IPS DF 4.7 (cell line): ENCODE data around the gene MNT.

Source experiments
- DNase-seq: peaks from one replicate; pipeline ENCODE4 v3.0.0-alpha.2; 2013; ENCODE audit warnings: low spot score; ENCODE audit errors: extremely low read depth

MNT gene

DNA sequence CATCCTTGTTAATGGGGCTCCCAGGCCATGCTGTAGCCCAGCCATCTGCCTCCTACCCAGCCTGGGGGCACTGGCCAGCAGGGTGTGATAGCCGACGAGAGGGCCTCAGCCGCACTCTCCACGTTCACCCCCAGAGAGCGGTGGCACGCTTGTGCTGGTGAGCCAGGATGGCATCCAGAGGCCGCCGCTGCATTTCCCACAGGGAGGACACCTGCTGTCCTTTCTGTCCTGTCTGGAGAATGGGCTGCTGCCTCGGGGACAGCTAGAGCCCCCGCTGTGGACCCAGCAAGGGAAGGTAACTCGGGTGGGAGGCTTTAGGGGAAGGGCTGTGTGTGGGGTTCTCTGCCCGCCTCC lies 36.1 kb downstream of the MNT start:
- no peak for DNase-seq

DNA sequence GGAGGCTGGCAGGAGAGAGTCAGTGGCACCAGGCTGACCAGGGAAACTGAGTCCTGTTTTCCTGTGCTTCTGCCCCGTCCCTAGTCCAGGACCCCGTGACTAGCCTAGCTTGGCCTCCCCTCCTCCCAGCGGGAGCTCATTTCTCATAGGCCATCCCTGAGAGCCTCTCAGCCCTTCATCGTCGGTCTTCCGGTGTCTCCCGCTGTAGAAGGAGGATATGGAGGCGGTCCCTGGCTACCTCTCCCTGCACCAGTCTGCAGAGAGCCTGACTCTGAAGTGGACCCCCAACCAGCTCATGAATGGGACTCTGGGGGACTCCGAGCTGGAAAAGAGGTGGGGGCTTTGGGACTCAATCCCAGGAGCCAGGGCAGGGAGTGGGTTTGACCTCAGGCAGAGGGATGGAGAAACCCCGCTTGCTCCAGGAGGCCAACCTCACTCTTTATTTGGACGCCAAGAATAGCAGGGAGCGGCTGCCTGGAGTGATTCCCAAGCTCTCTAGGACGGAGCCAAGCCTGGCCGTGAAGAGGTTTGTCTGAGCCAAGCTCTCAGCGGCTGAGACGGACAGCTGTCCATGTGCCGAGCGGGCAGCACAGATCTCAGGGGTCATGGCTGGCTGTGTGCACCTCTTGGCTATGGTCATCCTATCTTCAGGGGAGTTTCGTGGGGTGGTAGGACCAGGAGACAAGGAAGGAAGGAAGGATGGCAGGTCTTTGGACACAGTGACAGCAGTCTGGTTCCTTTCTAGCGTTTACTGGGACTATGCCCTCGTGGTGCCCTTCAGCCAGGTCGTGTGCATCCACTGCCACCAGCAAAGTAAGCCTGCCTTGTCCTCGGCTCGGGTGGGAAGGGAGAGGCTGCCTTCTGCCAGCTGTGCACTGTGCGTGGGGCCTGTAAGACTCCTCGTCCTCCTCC lies 36.8 kb downstream of the MNT start:
- no peak for DNase-seq

DNA sequence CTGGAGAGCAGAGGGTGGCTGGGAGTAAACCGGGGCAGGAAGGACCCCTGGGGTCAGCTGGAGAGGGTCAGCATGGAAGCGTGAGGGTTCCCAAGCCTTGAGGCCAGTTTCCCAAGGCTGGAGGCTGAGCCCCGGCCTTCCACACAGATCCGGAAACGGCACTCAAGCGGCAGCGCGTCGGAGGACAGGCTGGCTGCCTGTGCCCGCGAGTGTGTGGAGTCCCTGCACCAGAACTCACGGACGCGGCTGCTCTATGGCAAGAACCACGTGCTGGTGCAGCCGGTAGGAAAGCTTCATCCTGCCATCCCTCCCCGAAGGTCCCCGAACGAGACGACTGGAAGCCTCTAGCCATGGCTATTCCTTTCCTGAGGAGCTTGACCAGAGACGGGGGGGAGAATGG lies 37.5 kb downstream of the MNT start:
- DNase-seq: no peak

DNA sequence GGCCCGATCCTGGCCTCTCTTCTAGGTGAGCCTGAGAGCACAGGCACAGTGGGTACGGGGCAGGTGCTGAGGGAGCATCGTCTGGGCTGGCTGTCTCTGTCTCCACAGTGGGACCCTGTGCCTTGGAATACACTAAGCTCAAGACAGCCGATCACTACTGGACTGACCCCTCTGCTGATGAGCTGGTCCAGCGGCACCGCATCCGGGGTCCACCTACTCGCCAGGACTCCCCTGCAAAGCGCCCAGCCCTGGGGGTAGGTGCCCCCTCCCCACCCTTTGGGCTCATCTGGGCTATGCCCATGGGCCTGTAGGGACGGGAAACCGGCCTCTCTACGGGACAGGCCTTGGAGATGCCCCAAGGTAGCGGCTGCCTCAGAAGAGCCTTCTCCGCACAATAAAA lies 38.0 kb downstream of the MNT start:
- DNase-seq: no peak

DNA sequence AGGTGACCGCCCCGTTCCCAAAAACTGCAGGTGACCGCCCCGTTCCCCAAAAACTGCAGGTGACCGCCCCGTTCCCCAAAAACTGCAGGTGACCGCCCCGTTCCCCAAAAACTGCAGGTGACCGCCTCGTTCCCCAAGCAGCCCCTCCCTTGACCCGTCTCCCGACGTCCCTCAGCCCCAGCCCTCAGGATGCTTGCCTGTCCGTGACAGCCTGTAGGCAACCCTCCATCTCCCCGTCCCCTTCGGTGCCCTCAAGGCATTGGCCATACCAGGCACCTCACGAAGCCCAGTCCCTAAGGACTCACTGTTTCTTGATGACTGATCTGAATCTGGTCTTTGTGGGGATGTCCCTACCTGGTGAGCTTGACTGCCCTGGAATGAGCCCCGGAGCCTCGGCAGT lies 38.4 kb downstream of the MNT start:
- no peak for DNase-seq

DNA sequence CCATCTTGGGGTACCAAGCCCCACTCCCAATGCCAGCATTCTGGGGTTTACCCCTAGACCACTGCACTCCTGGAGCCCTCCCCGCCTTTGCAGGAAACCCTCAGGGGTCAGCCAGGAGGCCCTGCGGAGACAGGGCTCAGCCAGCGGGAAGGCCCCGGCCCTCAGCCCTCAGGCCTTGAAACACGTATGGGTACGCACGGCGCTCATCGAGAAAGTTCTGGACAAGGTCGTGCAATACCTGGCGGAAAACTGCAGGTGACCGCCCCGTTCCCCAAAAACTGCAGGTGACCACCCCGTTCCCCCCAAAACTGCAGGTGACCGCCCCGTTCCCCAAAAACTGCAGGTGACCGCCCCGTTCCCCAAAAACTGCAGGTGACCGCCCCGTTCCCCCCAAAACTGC lies 38.8 kb downstream of the MNT start:
- DNase-seq: no peak

DNA sequence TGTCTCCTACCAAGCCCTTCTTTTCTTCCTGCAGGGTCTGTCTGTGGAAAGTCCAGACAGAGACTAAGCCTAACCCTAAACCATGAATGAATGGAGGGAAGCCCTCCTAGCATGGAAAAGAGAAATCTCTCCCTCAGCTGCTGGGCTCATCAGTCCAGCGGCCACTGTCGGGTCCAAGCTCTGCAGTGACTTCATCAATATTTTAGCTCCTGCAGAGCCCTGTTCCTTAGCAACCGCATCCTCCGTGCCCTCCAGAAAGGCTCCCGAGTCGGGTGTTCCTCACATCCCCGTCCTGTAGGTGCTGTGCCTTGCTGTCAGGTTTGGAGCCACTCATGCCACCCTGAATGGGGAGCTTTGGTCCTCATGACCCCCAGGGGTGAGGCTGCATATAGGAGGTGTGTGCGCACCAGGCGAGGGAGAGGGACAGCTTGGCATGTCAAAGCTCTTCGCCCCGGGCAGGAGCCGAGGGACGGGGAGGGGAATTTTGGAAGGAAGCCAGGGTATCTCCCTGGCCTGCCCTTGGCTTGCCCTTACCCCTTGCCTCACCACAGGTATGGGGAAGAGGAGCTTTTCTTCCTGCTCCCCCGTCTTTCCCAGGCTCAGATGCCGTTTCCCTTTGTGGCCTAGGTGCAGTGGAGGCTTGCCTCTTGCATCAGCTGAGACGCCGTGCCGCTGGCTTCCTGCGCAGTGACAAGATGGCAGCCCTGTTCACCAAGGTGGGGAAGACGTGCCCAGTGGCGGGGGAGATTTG lies 39.7 kb downstream of the MNT start:
- DNase-seq: no peak

DNA sequence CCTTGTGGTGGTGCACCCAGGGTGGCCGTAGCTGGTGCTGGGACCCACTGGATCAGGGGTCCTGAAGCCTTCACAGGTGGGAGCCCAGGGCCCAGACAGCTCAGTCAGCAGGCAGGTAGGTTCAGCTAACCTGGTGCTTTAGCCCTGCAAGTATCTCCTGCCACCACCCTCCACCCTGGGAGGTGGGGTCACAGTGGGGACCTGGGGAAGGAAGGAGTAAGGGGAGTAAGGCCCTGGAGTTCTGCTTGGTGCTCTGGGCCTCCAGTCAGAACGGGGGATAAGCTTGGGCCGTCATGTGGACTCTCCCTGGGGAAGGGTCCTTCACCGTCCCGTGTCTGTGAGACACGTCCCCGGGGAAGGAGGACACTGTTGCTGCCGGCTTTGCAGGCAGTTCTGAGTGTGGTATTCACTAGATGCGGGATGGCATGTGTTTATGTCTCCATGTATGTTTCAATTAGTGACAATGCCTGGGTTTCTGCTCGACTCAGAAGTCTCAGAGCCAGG lies 42.9 kb downstream of the MNT start:
- DNase-seq: no peak

DNA sequence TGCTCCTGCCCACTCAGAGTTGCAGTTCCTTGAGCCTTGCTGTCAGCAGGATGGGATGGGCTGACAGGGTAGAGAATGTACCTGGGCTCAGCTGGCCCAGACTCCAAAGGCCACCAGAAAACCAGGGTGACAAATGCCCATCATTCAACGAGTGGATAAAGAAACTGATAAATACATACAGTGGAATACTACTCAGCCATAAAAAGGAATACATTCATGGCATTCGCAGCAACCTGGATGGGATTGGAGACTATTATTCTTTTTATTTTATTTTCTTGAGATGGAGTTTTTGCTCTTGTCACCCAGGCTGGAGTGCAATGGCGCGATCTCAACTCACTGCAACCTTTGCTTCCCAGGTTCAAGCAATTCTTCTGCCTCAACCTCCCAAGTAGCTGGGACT lies 43.6 kb downstream of the MNT start:
- DNase-seq: no peak

DNA sequence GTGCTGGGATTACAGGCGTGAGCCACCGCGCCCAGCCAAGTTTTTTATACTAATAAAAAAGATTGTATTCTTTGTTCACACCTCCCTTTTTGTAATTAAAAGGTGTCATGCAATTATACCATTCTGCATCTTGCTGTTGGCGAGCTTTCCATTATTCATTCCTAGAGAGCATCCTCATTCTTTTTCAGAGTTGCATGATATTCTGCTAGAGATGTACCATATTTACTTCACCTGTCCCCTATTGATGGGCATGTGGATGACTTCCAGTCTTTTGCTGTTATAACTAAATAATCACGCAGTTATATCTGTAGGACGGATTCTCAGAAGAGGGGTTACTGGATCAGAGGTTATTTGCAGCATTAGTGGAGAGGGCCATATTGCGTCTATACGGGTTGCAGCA lies 46.5 kb downstream of the MNT start:
- no peak for DNase-seq

DNA sequence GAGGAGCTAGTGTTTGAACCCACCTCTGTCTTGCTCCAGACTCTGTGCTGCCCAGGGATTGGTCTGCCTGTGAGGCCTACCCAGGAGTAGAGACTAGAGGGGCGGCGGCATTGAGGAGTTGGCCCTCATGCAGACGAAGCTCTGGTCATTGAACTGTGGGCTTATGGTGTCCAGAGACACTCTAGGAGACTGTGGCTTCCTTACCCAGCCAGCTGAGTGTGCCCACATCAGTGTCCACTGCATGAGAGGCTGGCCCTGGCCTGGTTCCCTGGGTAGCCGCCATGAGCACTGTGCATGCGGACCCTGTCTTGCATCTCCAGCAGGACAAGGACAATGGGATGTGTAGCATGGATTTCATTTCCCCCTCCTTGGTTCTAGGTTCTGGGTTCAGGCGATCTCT lies 49.6 kb downstream of the MNT start:
- no peak for DNase-seq

DNA sequence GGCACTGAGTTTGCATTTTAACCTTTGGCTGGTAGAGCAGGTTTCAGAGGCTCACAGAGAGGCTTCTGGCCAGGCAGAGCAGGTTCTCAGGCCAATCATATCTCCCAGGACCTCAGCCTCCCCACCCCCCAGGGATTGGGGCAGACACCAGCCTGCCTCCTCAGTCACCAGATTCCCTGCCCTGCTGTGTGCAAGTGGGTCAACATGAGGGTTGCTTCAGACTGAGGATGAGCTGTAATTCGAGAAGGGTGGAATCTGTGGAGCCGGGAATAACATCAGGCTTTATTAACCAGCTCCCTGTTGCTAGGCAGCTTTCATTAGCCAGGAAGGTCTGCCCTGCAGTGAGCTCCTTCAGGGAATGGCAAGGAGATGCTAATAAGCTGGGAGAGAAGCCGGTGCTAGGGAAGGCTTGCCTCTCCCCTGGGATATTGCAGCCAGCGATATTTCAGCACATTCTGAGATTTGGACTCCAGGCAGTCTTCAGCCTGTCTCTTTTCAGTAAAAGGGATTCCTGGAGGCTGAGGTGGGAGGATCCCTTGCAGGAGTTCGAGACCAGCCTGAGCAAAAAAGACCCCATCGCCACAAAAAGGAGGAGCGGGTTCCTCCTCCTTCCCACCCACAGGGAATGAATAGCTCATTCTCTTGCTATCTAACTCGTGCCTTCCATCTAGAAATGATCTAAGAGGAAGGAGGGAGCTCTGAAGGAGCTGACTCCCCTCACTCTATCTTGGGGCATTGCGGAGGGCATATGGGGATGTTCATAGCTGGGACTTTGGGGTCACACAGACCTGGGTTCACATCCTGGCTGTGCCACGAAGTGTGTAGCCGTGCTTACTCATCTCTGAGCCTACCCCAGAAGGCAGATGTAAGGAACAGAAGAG lies 52.8 kb downstream of the MNT start:
- peak; percentile 94 for DNase-seq

DNA sequence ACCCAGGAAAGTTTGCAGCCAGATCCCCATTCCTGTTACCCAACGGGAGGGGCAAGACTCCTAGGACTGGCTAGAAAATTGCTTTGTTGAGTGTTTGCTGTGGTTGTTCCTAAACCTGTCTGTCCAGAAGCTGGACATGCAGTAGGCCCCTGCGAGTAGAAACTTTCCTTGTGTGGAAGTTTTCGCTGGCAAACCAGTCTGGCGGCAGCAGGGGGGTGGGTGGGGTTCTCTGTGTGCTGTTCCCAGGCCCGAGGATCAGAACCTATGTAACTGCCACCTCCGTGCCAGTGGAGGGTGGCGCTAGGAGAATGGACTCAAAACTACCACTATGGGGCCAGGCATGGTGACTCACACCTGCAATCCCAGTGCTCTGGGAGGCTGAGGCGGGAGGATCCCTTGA lies 54.4 kb downstream of the MNT start:
- DNase-seq: no peak

DNA sequence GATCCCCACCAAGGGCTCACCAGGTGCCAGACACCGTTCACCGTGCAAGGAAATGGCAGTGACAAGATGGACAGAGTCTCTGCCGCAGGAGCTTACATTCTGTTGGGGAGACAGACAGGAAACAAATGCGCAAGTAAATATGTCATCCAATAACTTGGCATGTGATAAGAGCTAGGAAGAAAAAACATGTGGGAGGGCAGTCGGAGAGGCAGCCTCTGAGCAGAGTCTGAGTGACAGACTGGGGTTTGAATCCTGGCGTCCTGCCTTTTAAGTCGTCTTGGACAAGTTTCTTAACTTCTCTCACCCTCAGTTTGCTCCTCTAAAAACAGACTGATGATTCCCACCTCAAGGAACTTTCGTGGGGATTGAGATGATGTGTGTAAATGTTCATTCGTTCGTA lies 56.3 kb downstream of the MNT start:
- DNase-seq: no peak

DNA sequence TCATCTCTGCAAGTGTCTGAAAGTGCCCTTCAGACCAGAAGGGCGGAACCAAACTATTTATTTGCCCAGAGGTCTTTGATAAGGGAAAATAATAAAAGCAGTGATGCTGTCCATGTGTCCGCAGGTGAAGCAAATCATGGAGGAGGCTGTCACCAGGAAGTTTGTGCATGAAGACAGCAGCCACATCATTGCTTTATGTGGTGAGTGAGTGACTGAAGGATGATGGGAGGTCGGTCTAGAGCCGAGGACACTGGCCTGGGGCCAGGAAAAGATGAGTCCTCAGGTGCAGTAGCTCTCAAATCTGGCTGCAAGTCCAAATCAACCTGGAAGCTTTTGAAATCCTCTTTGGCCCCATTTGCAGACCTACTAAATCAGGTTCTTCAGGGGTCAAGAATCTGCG lies 57.4 kb downstream of the MNT start:
- no peak for DNase-seq

DNA sequence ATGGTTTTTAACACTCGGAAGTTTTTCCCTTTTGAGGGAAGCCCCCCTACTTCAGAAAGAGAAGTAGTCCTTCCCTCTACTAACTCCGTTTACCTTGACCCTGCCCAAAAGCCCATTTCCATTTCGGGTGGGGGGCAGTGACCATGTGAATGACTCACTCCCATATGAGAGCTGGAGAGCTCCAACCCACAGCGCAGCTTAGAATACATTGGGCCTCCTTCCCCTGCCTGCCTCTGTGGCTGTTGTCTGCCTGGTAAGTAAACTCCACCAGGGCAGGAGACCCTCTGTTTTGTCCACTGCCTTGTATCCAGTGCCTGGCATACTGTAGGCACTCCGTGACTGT lies 62.6 kb downstream of the MNT start:
- no peak for DNase-seq

DNA sequence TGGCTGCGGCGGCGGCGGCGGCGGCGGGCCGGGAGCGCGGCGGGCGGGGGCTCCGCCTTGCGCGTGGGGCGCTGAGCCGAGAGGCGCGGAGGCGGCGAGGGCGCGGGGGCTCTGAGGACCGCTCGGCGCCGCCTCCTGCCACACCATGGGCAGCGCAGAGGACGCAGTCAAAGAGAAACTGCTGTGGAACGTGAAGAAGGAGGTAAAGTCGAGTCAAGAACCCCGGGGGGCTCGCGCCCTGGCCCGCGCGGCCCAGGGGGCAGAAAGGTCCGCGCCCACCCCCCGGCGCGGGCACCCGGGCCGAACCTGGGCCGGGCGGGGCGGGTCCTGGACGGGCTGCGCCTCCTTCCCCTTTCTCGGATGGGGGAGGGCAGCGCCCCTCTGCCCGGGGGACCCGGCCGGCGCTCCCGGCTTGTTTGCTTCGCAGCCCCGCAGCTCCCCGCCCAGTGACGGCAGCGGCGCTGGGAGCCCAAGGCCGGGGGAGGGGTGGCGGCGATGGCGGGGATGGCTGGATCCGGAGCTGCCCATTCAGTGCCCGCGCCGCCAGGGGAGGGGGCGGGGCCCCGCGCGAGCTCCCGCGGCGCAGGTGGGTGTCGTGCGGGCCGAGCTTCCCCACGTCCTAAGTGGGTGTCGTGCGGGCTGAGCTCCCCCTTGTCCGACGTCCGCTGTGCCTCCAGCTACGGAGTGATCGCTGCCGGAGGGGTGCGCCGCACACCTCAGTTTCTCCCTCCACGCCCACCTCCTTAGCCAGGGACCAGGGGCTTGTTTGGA lies 63.1 kb downstream of the MNT start:
- no peak for DNase-seq

DNA sequence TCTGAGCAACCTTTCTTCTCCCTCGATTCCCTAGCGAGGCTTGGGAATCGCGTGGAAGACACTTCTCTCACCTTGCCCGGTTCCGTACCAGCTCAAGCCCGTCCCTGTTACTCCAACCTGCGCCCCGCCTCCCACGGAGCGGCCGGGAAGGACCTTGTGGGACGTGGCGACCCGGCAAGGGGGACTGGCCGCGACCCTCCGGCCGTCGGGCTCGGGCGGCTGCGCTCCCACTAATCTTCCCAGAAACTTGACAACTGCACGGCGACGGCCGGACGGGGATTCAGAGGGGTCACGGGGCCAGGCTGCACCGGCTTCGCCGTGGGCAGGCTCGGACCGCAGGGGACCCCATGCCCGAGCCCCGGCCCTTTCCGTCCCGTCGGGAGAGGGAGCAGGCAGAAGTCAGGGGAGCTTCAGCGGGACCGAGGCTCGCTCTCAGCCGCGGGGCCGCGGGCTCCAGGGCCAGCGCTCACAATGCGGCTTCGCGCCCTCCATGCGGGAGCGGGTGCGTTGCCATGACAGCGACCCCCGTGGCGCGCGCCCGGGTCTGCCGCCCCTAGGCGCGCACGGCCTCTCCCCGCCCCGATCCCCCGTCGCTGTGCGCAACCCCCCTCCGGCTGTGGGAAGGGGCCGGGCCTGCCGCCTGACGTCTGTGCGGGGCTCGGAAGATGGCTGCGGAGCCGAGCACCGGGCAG lies 63.9 kb downstream of the MNT start, which contains the start of gene SGSM2:
Gene SGSM2 (plus strand): TSS at position 650 of the 692 bp plus-strand sequence. CDS start 188 bp downstream, outside the sequence.
- no peak for DNase-seq

DNA sequence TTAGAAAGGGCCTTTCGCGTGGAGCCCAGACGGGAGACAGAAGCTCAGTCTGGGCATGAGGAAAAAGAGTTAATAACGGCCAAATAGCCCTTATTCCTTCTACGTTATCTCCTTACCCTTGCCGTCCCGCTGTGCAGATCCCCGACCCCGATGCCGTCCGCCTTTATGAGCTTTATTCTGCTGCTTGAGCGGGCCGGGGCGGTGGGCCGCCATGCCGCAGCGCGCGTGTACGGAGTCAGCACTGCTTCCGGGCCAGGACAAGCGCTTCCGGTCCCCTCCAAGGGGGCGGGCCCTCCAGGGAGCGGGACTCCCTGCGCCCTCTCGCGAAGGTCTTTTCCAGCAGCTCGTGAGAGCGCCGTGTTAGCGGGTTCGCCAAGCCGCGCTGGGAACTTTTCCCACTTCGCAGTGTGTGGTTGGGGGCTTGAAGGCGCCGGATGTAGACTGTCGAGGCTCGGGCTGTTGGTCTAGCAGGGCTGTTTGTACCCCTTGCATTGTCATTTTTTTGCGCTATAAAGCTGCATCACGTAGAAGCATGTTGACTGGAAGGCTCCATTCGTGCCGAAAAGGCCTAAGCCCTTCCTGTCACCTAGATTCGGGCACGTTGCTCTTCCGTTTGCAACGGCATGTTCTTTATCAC lies 64.5 kb downstream of the MNT start, which contains the start of gene TSR1:
Gene TSR1 (minus strand): TSS at position 243 of the 637 bp plus-strand sequence. CDS start 30 bp downstream, at position 213.
- no peak for DNase-seq
